CD4-positive, alpha-beta T cell treated with Interleukin-2 at 100 ng/mL for 4 hours (primary cell): ENCODE results near the gene RALGAPA2.

Experiments used
- DNase-seq: peaks from one replicate; pipeline ENCODE4 v3.0.0-alpha.2; 2020; ENCODE audit warnings: low spot score

RALGAPA2 gene

DNA sequence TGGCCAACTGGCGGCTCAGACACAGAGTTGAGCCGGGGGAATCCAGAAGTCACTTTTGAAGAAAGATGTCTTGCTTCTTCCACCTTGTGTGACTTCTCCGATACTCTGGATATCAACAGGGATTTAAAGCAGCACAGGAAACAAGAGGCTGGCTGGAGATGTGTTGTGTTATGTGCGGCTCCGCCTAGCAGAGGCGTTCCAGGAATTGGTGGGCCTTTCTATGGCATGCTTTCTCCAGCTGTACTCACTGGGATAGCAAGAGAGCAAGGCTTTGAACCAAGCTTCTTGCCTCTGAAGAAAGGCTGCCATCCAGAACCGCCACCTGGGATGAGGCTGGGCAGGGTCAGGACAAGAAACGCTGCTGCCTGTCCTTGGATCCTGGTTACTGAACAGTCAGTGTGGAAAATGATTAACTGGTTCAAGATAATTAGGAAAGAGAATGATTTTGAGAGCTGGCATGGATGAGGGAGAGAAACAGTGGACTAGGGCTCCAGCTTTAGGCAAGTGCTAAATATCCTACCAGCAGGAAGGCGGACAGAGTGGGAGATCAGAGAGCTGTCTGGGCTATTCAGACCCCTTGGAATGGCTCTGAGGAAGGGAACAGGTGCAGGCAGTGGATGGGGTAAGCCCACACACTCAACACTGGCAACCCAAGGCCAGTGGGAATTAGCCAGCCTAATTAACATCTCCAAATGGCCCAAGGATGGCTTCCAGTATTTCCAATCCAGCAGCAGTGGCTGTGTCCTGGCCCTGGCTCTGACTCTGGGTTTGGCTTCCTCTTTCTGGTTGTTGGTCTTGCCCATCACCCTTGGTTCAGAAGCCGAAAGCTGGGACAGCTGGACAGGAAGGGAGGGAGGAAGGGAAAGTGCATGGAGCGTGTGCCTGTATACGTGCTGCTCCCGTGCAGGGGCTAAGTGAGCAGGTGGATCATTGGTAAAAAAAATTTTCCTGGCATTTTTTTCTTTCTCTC is 312.6 kb downstream of the RALGAPA2 start:
- no peak for DNase-seq

DNA sequence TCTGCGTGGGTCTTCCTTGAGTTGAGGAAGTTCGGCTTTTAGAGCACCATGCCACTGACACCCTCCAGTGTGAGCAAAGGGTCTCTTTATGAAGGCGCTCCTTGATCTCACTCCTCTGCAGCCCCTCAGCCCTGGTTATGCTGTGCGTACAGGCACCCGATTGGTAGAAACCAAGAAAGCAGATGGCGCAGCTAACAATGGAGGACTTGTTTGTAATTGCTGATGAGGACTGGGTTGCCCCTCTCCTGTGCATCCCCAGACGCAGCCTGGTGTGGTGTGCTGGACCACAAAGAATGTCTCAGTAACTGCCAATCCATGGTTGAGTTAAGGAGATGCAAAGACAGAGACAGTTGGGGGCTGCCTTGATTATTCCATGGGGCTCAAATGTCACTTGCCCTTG is 314.3 kb downstream of the RALGAPA2 start:
- no peak for DNase-seq

DNA sequence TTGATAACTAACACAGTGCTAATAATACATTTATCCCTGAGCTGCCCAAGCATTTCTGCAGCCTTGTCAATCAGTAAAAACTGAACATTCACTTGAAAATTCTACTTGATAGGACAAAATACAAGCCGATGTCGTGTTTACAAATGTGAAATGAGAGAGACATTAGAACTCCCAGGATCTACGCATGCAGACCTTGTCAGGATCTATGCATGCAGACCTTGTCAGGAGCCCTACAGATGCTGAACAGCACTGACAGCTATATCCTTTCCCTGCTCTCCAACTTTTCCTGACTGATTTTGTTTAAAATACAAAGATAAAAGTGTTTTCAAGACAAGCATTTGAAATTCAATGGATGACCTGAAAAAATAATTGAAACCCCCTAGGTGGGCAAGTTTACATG is 315.6 kb downstream of the RALGAPA2 start:
- DNase-seq = no peak

GRCh38 chr20:20395903-20396568 is 316.4 kb downstream of the RALGAPA2 start:
- DNase-seq = no peak

- no peak for DNase-seq
These were observed 317.4 kb downstream of the RALGAPA2 start for GRCh38 chr20:20395087-20395486.

- DNase-seq = no peak
These were observed 319.0 kb downstream of the RALGAPA2 start for GRCh38 chr20:20393207-20394120.

DNA sequence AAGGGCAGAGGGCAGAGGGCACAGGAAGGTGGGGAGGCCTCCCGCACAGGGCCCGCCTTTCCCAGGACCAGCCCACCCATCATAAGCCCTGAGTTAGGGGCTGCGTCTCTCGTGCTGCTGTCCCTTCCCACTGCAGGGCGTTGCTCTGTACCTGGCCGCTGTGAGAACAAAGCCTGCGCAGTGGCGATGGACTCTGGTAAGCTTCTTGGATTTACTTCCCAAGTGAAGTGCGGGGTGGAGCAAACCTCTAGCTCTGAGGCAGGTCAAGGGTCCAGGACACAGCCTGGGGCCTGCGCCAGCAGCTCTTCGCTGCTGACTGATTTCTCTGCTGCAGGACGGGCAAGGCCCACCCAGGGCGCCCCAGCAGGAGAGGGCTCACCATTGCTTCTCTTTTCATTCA is 320.7 kb downstream of the RALGAPA2 start:
- no peak for DNase-seq

GRCh38 chr20:20391115-20391514 is 321.3 kb downstream of the RALGAPA2 start:
- DNase-seq = no peak

DNA sequence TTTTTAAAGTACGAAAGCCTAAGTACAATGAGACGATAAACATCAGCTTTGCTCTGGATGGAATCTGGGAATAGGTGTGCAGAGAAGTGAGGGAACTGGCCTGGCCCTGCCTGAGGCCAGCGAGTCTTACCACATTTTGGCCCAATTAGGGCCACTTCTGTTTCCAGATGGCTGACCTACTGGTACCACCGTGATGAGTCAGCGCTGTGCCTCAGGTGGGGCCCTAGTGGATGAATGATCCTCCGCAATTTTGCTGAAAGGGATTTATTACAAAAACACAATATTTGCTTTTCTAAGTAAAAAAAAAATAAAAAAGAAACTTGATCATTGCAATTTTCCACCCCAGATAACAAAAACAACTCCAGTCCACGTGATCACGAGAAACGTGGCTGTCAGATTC is 322.1 kb downstream of the RALGAPA2 start:
- DNase-seq = no peak

GRCh38 chr20:20386192-20386591 is 326.3 kb downstream of the RALGAPA2 start:
- DNase-seq = no peak

GRCh38 chr20:20375862-20376261 is 336.6 kb downstream of the RALGAPA2 start:
- DNase-seq = no peak

GRCh38 chr20:20373091-20373571 is 339.3 kb downstream of the RALGAPA2 start:
- no peak for DNase-seq

DNA sequence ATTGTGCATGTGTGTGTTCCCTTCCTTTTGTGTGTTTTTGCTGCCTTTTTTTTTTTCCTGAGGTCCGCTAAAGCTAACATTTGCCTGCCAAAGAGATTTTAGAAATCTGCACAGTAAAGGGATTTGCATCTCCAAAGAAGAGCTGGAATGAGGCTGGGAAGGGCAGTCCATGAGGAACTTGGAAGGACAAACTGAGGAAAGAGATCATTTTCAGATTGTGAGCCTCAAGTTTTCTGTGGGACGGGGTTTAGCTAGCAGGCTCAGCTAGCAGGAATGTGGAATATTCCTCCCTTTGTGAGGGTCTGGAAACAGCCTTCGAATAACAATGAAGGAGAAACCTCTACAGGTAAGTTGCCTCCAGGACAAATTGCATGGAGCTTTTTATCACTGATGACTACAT is 340.8 kb downstream of the RALGAPA2 start:
- no peak for DNase-seq

- DNase-seq = no peak
These were observed 341.4 kb downstream of the RALGAPA2 start for GRCh38 chr20:20371083-20371482.

DNA sequence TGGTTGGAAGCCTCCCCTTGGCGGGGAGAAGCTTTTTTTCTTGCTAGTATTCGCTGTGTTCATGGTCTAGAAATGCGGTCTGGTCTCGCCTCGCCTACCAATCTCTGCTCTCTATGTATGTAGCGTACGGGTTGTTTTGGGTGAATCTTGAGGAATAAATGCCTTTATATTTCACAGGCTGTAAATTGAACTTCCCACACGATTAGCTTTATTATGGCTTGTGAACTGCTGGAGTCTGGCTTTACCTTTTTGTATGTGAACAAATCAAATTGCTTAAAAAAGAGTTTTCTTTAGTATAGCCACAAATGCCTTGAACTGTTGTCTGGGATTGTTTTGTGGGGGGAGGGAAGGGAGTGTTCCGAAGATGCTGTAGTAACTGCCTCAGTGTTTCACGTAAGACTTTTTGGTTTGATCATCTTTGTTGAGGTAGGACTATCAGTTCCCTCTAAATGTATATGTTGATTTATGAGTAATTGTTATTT is 342.3 kb downstream of the RALGAPA2 start:
- DNase-seq = no peak

GRCh38 chr20:20369250-20370093 is 343.0 kb downstream of the RALGAPA2 start:
- no peak for DNase-seq

- no peak for DNase-seq
These were observed 343.8 kb downstream of the RALGAPA2 start for GRCh38 chr20:20368418-20369249.

GRCh38 chr20:20367575-20368417 is 344.6 kb downstream of the RALGAPA2 start, which contains the start of gene INSM1:
Gene INSM1, plus strand, starts transcription at chr20:20368104. Its CDS starts 164 bp downstream, at chr20:20368268.
- DNase-seq = no peak
